CD8-positive, alpha-beta memory T cell (primary cell): Measurements from ENCODE around the gene CAPS. TPM values are rescaled to one million over a fixed set of nuclear protein-coding genes. Genes with fewer than 3 reads are reported as not detected.

Source experiments
- CTCF ChIA-PET: fragments of 350-600 bp; sonication (Branson Sonifier 250); formaldehyde crosslinking; loops from one replicate; lab custom pipeline; 2021; ENCODE audit warnings: antibody characterized with exemption; lab: Charles Lee
- POLR2A ChIA-PET: fragments of 350-600 bp; sonication (Branson Sonifier 250); formaldehyde crosslinking; loops from one replicate; lab custom pipeline; 2021; ENCODE audit warnings: antibody characterized with exemption; lab: Charles Lee
- DNase-seq, 5 donors: peaks; one replicate each; pipeline versions ENCODE4 v3.0.0 to v3.0.0-alpha.2; 2020 to 2022; ENCODE audit warnings: mixed read lengths in 1 of 5
- H3K27ac ChIP-seq: one replicate; pipeline ENCODE4 v1.7.0; 2013; ENCODE audit warnings: low read depth, mild to moderate bottlenecking, low read length, moderate library complexity
- H3K27me3 ChIP-seq: 2 replicates; pipeline ENCODE4 v1.7.0; 2013; ENCODE audit warnings: low read length, mild to moderate bottlenecking; ENCODE audit not compliant: insufficient read depth, poor library complexity, severe bottlenecking
- H3K36me3 ChIP-seq: 2 replicates; pipeline ENCODE4 v1.7.0; 2013; ENCODE audit warnings: mild to moderate bottlenecking, low read length, moderate library complexity; ENCODE audit not compliant: insufficient read depth
- H3K4me1 ChIP-seq: 2 replicates; pipeline ENCODE4 v1.7.0; 2013; ENCODE audit warnings: mild to moderate bottlenecking, low read length, moderate library complexity; ENCODE audit not compliant: insufficient read depth
- H3K4me3 ChIP-seq: 2 replicates; pipeline ENCODE4 v1.7.0; 2013; ENCODE audit warnings: mild to moderate bottlenecking, low read length
- H3K9me3 ChIP-seq: 2 replicates; pipeline ENCODE4 v1.7.0; 2013; ENCODE audit warnings: mild to moderate bottlenecking, low read length
- H3K27ac Mint-ChIP-seq, 8 donors: one replicate each; pipeline ENCODE4 v1.8.0; 2020 to 2021; ENCODE audit warnings: mixed read lengths in 8 of 8, mild to moderate bottlenecking in 6 of 8, inconsistent platforms in 3 of 8, moderate library complexity in 3 of 8
- H3K27me3 Mint-ChIP-seq, 2 donors: one replicate each; pipeline ENCODE4 v1.8.0; 2020 to 2021; ENCODE audit warnings: mixed read lengths in 2 of 2, mild to moderate bottlenecking in 1 of 2, moderate library complexity in 1 of 2
- H3K36me3 Mint-ChIP-seq, 3 donors: one replicate each; pipeline ENCODE4 v1.8.0; 2020 to 2021; ENCODE audit warnings: mixed read lengths in 3 of 3, inconsistent platforms in 1 of 3, mild to moderate bottlenecking in 1 of 3
- H3K4me1 Mint-ChIP-seq, 3 donors: one replicate each; pipeline ENCODE4 v1.8.0; 2020 to 2021; ENCODE audit warnings: mixed read lengths in 3 of 3, inconsistent platforms in 1 of 3, mild to moderate bottlenecking in 1 of 3
- H3K4me3 Mint-ChIP-seq, 7 donors: one replicate each; pipeline ENCODE4 v1.8.0; 2020 to 2021; ENCODE audit warnings: mixed read lengths in 7 of 7, mild to moderate bottlenecking in 6 of 7, moderate library complexity in 4 of 7, inconsistent platforms in 2 of 7
- H3K9me3 Mint-ChIP-seq, 5 donors: one replicate each; pipeline ENCODE4 v1.8.0; 2020 to 2022; ENCODE audit warnings: mixed read lengths in 5 of 5, mild to moderate bottlenecking in 3 of 5, moderate library complexity in 2 of 5, inconsistent platforms in 1 of 5
- polyA plus RNA-seq: library from polyadenylated mRNA; unstranded; fragments of 300-500 nt; fragmentation: Illumina TruSeq; gene quantifications from one replicate; pipeline ENCODE4 v1.2.3, GENCODE V29; 2021
- total RNA-seq, 2 experiments: library from RNA; stranded (reverse); gene quantifications; one replicate each; pipeline ENCODE4 v1.2.3, GENCODE V29; 2021

The CAPS gene
- total and polyA plus RNA-seq, 3 experiments from 2014 or later = 2.7 to 7.3 (median 5.3) TPM

DNA sequence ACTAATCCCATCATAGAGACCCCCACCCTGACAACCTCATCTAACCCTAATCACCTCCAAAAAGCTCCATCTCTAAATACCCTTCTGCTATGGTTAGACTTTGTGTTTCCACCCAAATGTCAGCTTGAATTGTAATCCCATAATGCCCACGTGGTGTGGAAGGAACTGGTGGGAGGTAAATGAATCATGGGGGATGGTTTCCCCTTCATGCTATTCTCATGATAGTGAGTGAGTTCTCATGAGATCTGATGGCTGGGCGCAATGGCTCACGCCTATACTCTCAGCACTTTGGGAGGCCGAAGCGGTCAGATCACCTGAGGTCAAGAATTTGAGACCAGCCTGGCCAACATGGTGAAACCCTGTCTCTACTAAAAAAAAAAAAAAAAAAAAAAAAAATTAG, 6.8 kb upstream of the CAPS start:
- peak overlapping the region in 6 of 7 donors; percentile 28 to 63 (median 40) for H3K4me3 Mint-ChIP-seq
- peak overlapping the region in 4 of 8 donors; percentile 25 to 84 (median 52) for H3K27ac Mint-ChIP-seq
- Histone ChIP-seq H3K9me3 (no peaks in the 10 kb centered on the region), H3K27ac (no peak overlapping the region), H3K4me3 (no peak overlapping the region), H3K36me3 (no peaks in the 10 kb centered on the region), H3K27me3 (no peaks in the 10 kb centered on the region), H3K4me1 (peaks cover 22% of the 10 kb centered on the region)
- peaks cover 0 to 48% (median 0%) of the 10 kb centered on the region in 3 donors for H3K36me3 Mint-ChIP-seq
- POLR2A ChIA-PET = no interaction called here
- H3K9me3 Mint-ChIP-seq = no peaks in the 10 kb centered on the region
- no peak for DNase-seq
- peaks cover 10 to 41% (median 18%) of the 10 kb centered on the region in 3 donors for H3K4me1 Mint-ChIP-seq
- CTCF ChIA-PET = no interaction called here
- H3K27me3 Mint-ChIP-seq = no peaks in the 10 kb centered on the region

DNA sequence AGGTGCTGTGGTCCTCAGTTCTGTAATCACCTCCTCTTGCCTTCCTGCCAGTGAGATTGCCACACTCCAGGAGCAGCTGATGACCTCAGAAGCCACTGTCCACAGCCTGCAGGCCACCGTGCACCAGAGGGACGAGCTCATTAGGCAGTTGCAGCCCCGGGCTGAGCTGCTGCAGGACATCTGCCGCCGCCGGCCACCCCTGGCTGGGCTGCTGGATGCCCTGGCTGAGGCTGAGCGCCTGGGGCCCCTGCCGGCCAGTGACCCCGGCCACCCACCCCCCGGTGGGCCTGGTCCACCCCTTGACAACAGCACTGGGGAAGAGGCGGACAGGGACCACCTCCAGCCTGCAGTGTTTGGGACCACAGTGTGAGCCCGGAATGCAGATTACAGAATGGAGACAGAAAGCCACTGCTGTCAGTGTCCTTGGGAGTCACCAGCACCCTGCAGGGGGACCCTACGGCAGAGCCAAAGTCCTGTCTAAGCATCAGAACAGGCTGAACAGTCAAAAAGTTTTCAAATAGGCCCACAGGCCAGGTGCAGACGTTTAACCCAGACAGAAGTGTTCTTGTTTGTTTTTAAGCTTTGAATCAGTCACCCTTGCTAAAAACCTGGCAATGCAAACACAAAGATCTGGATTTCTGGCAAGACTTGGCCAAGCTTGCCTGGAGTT, 5.1 kb upstream of the CAPS start:
- Histone ChIP-seq H3K4me1 (peaks cover 12% of the 10 kb centered on the region), H3K27me3 (no peaks in the 10 kb centered on the region), H3K27ac (no peak overlapping the region), H3K36me3 (no peaks in the 10 kb centered on the region), H3K4me3 (no peak overlapping the region), H3K9me3 (no peaks in the 10 kb centered on the region)
- H3K27ac Mint-ChIP-seq = no peak overlapping the region
- H3K4me1 Mint-ChIP-seq = peaks cover 5 to 27% (median 9%) of the 10 kb centered on the region in 3 donors
- ChIA-PET CTCF (no interaction called here), POLR2A (interaction anchor here (1.1 kb wide), 1 partner anchor 69 kb away, joined by 4 read pairs; no protein-coding TSS in a partner anchor)
- no peaks in the 10 kb centered on the region for H3K27me3 Mint-ChIP-seq
- peaks cover 0 to 42% (median 0%) of the 10 kb centered on the region in 3 donors for H3K36me3 Mint-ChIP-seq
- no peak overlapping the region for H3K4me3 Mint-ChIP-seq
- DNase-seq = no peak
- no peaks in the 10 kb centered on the region for H3K9me3 Mint-ChIP-seq

DNA sequence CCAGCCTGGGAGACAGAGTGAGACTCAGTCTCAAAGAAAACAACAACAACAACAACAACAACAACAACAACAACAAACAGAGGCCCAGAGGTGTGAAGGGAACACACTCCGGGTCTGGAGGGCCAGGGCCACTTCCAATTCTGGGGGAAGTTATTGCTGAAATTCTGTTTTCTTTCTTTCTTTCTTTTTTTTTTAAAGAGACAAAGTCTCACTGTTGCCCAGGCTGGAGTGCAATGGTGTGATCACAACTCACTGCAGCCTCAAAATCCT, 3.5 kb upstream of the CAPS start:
- no peak overlapping the region for H3K27ac ChIP-seq
- no peak for DNase-seq
- Mint-ChIP-seq H3K9me3 (no peaks in the 10 kb centered on the region), H3K4me1 (peaks cover 5 to 20% (median 9%) of the 10 kb centered on the region in 3 donors), H3K36me3 (peaks cover 0 to 47% (median 0%) of the 10 kb centered on the region in 3 donors), H3K27me3 (no peaks in the 10 kb centered on the region), H3K27ac (no peak overlapping the region), H3K4me3 (no peak overlapping the region)
- H3K27me3 ChIP-seq = no peaks in the 10 kb centered on the region
- H3K36me3 ChIP-seq = no peaks in the 10 kb centered on the region
- CTCF ChIA-PET = no interaction called here
- peaks cover 8% of the 10 kb centered on the region for H3K4me1 ChIP-seq
- POLR2A ChIA-PET = no interaction called here
- H3K4me3 ChIP-seq = no peak overlapping the region
- H3K9me3 ChIP-seq = no peaks in the 10 kb centered on the region

DNA sequence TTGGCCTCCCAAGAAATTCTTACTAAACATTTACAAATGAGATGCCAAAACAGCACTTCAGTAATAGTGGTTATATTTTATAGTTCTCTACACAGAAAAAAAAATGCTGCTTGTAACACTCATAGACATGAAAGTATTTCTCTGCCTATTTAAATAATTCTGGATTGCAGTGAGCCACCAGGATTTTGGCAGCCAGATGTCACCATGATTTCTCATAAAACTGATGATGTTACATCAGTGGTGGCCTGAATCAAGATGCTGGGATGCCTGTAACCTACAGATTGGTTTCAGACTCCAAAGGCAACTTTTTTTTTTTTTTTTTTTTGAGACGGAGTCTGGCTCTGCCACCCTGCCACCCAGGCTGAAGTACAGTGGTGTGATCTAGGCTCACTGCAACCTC, 2.7 kb upstream of the CAPS start:
- Histone ChIP-seq H3K27me3 (no peaks in the 10 kb centered on the region), H3K27ac (no peak overlapping the region), H3K9me3 (no peaks in the 10 kb centered on the region), H3K4me3 (no peak overlapping the region), H3K36me3 (no peaks in the 10 kb centered on the region), H3K4me1 (peaks cover under 1% of the 10 kb centered on the region)
- Mint-ChIP-seq H3K4me3 (no peak overlapping the region), H3K9me3 (no peaks in the 10 kb centered on the region), H3K4me1 (peaks cover 5 to 12% (median 8%) of the 10 kb centered on the region in 3 donors), H3K27me3 (no peaks in the 10 kb centered on the region), H3K27ac (no peak overlapping the region), H3K36me3 (peaks cover 0 to 54% (median 0%) of the 10 kb centered on the region in 3 donors)
- no peak for DNase-seq
- POLR2A ChIA-PET = interaction anchor here (0.6 kb wide), 1 partner anchor 12 kb away, joined by 3 read pairs; no protein-coding TSS in a partner anchor
- CTCF ChIA-PET = no interaction called here

DNA sequence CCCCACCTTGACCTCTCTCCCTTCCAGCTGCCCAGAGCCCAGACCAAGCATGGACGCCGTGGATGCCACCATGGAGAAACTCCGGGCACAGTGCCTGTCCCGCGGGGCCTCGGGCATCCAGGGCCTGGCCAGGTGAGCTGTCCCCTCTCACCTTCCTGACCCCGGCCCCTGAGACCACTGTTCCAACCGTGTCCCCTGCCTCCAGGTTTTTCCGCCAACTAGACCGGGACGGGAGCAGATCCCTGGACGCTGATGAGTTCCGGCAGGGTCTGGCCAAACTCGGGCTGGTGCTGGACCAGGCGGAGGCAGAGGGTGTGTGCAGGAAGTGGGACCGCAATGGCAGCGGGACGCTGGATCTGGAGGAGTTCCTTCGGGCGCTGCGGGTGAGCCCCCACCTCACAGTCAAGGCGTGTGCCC, 312 bp downstream of the CAPS start:
- H3K4me3 ChIP-seq = no peak overlapping the region
- ChIA-PET CTCF (no interaction called here), POLR2A (no interaction called here)
- H3K9me3 Mint-ChIP-seq = no peaks in the 10 kb centered on the region
- no peak overlapping the region for H3K27ac ChIP-seq
- H3K4me1 Mint-ChIP-seq = no peaks in the 10 kb centered on the region
- no peaks in the 10 kb centered on the region for H3K4me1 ChIP-seq
- no peaks in the 10 kb centered on the region for H3K27me3 ChIP-seq
- H3K4me3 Mint-ChIP-seq = no peak overlapping the region
- peaks cover 21% of the 10 kb centered on the region for H3K36me3 ChIP-seq
- H3K27me3 Mint-ChIP-seq = no peaks in the 10 kb centered on the region
- H3K9me3 ChIP-seq = no peaks in the 10 kb centered on the region
- DNase-seq = no peak
- no peak overlapping the region for H3K27ac Mint-ChIP-seq
- peaks cover 0 to 64% (median 0%) of the 10 kb centered on the region in 3 donors for H3K36me3 Mint-ChIP-seq

DNA sequence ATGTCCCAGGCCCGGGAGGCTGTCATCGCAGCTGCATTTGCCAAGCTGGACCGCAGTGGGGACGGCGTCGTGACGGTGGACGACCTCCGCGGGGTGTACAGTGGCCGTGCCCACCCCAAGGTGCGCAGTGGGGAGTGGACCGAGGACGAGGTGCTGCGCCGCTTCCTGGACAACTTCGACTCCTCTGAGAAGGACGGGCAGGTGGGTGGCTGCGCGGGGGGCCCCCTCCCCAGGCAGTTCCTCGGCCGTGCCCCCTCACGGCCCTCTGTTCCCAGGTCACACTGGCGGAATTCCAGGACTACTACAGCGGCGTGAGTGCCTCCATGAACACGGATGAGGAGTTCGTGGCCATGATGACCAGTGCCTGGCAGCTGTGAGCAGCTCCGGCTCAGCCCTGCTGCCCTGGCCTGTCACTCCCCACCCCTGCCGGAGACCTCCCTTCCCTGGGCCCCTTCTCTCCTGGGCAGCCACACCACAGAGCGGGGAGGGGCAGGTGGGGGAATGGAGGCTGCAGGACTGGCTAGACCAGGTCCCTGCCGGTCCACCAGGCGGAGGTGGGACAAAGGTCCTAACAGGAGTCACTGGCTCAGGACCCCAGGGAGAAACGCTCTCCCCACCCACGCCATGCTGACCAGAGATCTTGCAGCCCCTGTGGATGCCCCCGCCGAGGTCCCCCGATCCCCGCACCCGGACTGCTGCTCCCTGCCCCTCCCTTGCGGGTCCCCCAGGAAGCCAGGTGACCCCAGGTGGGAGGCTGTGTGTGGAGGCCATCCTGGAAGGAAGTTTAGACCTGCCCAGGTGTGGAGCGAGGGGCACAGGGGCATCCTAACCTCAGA, 1.1 kb downstream of the CAPS start:
- POLR2A ChIA-PET = no interaction called here
- Histone ChIP-seq H3K4me3 (no peak overlapping the region), H3K9me3 (no peaks in the 10 kb centered on the region), H3K27ac (no peak overlapping the region), H3K27me3 (no peaks in the 10 kb centered on the region), H3K36me3 (peaks cover 25% of the 10 kb centered on the region), H3K4me1 (no peaks in the 10 kb centered on the region)
- no peak for DNase-seq
- no peaks in the 10 kb centered on the region for H3K27me3 Mint-ChIP-seq
- H3K27ac Mint-ChIP-seq = no peak overlapping the region
- CTCF ChIA-PET = interaction anchor here (0.7 kb wide), 1 partner anchor 53 kb away, joined by 3 read pairs; no protein-coding TSS in a partner anchor
- H3K36me3 Mint-ChIP-seq = peaks cover 0 to 62% (median 0%) of the 10 kb centered on the region in 3 donors
- H3K4me1 Mint-ChIP-seq = no peaks in the 10 kb centered on the region
- H3K4me3 Mint-ChIP-seq = no peak overlapping the region
- H3K9me3 Mint-ChIP-seq = no peaks in the 10 kb centered on the region

DNA sequence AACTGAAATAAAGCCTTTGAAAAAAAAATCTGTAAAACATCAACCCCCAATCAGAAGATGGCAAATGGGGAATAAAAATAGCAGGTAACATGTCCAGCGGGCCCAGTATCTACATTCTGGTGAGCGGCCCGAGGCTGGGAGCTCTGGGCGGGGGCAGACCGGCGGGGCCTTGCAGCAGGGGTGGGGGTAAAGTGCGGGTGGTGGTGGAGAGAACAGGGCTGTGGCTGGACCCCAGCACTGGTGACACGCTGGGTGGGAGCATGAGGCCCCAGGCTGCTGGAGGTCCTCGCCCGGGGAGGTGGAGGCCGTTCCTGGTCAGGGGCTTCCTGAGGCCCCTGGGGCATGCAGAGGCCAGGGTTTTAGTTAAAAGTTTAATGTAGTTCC, 1.7 kb downstream of the CAPS start:
- Histone ChIP-seq H3K36me3 (peaks cover 27% of the 10 kb centered on the region), H3K27ac (no peak overlapping the region), H3K9me3 (no peaks in the 10 kb centered on the region), H3K4me1 (no peaks in the 10 kb centered on the region), H3K4me3 (no peak overlapping the region), H3K27me3 (no peaks in the 10 kb centered on the region)
- ChIA-PET CTCF (interaction anchor here (0.7 kb wide), 1 partner anchor 52 kb away, joined by 3 read pairs; no protein-coding TSS in a partner anchor), POLR2A (no interaction called here)
- DNase-seq = no peak
- Mint-ChIP-seq H3K4me3 (no peak overlapping the region), H3K4me1 (no peaks in the 10 kb centered on the region), H3K36me3 (peaks cover 0 to 62% (median 0%) of the 10 kb centered on the region in 3 donors), H3K27ac (no peak overlapping the region), H3K9me3 (no peaks in the 10 kb centered on the region), H3K27me3 (no peaks in the 10 kb centered on the region)

DNA sequence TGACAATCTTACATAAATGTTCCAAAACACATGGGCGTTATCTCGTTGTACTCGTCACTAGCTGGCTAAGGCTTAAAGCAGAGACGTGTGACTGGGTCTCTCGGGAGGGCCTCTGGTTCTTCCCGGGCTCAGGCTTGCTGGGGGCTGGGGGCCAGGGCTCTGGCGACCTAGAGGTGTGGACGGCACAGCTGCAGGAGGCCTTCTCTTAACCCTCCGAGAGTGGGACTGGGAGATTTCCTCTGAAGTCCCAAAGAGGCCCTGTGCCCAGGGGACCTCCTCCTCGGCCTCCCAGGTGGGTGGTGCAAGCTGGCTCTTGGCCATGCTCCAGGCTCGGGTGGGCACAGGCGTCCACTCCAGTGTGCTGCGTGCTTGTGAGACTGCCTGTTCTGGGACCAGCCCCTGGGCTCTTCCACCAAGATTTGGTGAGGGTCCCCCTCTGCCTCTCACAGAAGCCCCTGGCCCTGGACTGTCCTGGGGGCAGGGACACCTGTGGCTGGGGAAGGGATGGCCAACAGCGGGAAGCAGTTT, 2.2 kb downstream of the CAPS start:
- CTCF ChIA-PET = interaction anchor here (0.7 kb wide), 1 partner anchor 52 kb away, joined by 3 read pairs; no protein-coding TSS in a partner anchor
- no peak overlapping the region for H3K4me3 ChIP-seq
- no peak for DNase-seq
- Mint-ChIP-seq H3K4me3 (peak overlapping the region in 1 of 7 donors; percentile 40), H3K27ac (no peak overlapping the region), H3K4me1 (no peaks in the 10 kb centered on the region), H3K9me3 (no peaks in the 10 kb centered on the region), H3K36me3 (peaks cover 0 to 63% (median 0%) of the 10 kb centered on the region in 3 donors), H3K27me3 (no peaks in the 10 kb centered on the region)
- H3K27me3 ChIP-seq = no peaks in the 10 kb centered on the region
- no peak overlapping the region for H3K27ac ChIP-seq
- POLR2A ChIA-PET = no interaction called here
- no peaks in the 10 kb centered on the region for H3K4me1 ChIP-seq
- H3K36me3 ChIP-seq = peaks cover 28% of the 10 kb centered on the region
- no peaks in the 10 kb centered on the region for H3K9me3 ChIP-seq
